SK-N-SH treated with all-trans-retinoic acid at 6 μM for 48 hours (cell line): Measurements from ENCODE around the gene CYP1A2.
"Not testable (repeated sequence)": the region's sequence is repeated elsewhere in the genome, so short reads cannot be mapped to it uniquely, and the experiment has no call there.

Experiments used
- ATAC-seq: fragments of 200-7000 bp; cut with Tn5 transposase; 3 replicates; pipeline ENCODE4 v1.9.1; 2020; ENCODE audit warnings: mild to moderate bottlenecking, moderate library complexity
- ARNTL ChIP-seq: fragments of 450-650 bp; formaldehyde crosslinking; IDR thresholded peaks from 2 replicates; pipeline ENCODE4 v1.5.0; 2020; ENCODE audit warnings: low read depth, mild to moderate bottlenecking, moderate library complexity, borderline replicate concordance
- BACH2 ChIP-seq: fragments of 250-450 bp; sonication (Bioruptor Pico); IDR thresholded peaks from 2 replicates; pipeline ENCODE4 v1.9.0; 2021; ENCODE audit warnings: mild to moderate bottlenecking, borderline replicate concordance
- CSDC2 ChIP-seq: fragments of 250-450 bp; sonication (Bioruptor Pico); IDR thresholded peaks from 2 replicates; pipeline ENCODE4 v1.5.0; 2020; ENCODE audit warnings: mild to moderate bottlenecking, moderate library complexity
- CSRNP3 ChIP-seq: fragments of 250-450 bp; sonication (Bioruptor Pico); IDR thresholded peaks from 2 replicates; pipeline ENCODE4 v1.5.1; 2021; ENCODE audit warnings: mild to moderate bottlenecking, moderate library complexity
- ESRRG ChIP-seq: fragments of 250-450 bp; sonication (Bioruptor Pico); IDR thresholded peaks from 2 replicates; pipeline ENCODE4 v1.6.1; 2021; ENCODE audit warnings: mild to moderate bottlenecking
- ISL1 ChIP-seq: fragments of 250-450 bp; sonication (Bioruptor Pico); IDR thresholded peaks from 2 replicates; pipeline ENCODE4 v2.1.2; 2022; ENCODE audit warnings: mild to moderate bottlenecking, moderate library complexity
- OSR1 ChIP-seq: fragments of 250-450 bp; sonication (Bioruptor Pico); IDR thresholded peaks from 2 replicates; pipeline ENCODE4 v1.8.0; 2022; ENCODE audit warnings: moderate library complexity, mild to moderate bottlenecking, inconsistent platforms
- PATZ1 ChIP-seq: fragments of 250-450 bp; sonication (Bioruptor Pico); IDR thresholded peaks from 2 replicates; pipeline ENCODE4 v1.8.0; 2020; ENCODE audit warnings: mild to moderate bottlenecking, moderate library complexity, borderline replicate concordance
- PPARA ChIP-seq: fragments of 250-450 bp; sonication (Bioruptor Pico); IDR thresholded peaks from 2 replicates; pipeline ENCODE4 v1.5.0; 2020; ENCODE audit warnings: mild to moderate bottlenecking, borderline replicate concordance
- RARB ChIP-seq: fragments of 250-450 bp; sonication (Bioruptor Pico); IDR thresholded peaks from 2 replicates; pipeline ENCODE4 v1.8.0; 2021; ENCODE audit warnings: mild to moderate bottlenecking, moderate library complexity
- SNAI2 ChIP-seq: fragments of 250-450 bp; sonication (Bioruptor Pico); IDR thresholded peaks from 2 replicates; pipeline ENCODE4 v1.5.0; 2020; ENCODE audit warnings: mild to moderate bottlenecking, moderate library complexity
- TOX ChIP-seq: fragments of 250-450 bp; sonication (Bioruptor Pico); IDR thresholded peaks from 2 replicates; pipeline ENCODE4 v1.8.0; 2021; ENCODE audit warnings: mild to moderate bottlenecking, moderate library complexity, borderline replicate concordance
- ZC3H10 ChIP-seq: fragments of 250-450 bp; sonication (Bioruptor Pico); IDR thresholded peaks from 2 replicates; pipeline ENCODE4 v1.5.1; 2021; ENCODE audit warnings: mild to moderate bottlenecking, moderate library complexity
- ZFP30 ChIP-seq: fragments of 450-650 bp; formaldehyde crosslinking; IDR thresholded peaks from 2 replicates; pipeline ENCODE4 v1.5.0; 2022; ENCODE audit warnings: mild to moderate bottlenecking, moderate library complexity
- ZNF565 ChIP-seq: fragments of 450-650 bp; formaldehyde crosslinking; conservative IDR thresholded peaks from 2 replicates; pipeline ENCODE4 v1.5.0; 2020; ENCODE audit warnings: low read depth, mild to moderate bottlenecking, moderate library complexity
- ZNF70 ChIP-seq: fragments of 450-650 bp; formaldehyde crosslinking; IDR thresholded peaks from 2 replicates; pipeline ENCODE4 v1.5.0; 2020; ENCODE audit warnings: mild to moderate bottlenecking, moderate library complexity
- ZNF8 ChIP-seq: fragments of 450-650 bp; formaldehyde crosslinking; IDR thresholded peaks from 2 replicates; pipeline ENCODE4 v1.5.0; 2020; ENCODE audit warnings: mild to moderate bottlenecking, moderate library complexity
- TF ChIP-seq, protein P1 (sequence below): fragments of 250-450 bp; sonication (Bioruptor Pico); IDR thresholded peaks from 2 replicates; pipeline ENCODE4 v1.8.0; 2021; ENCODE audit warnings: low read depth, mild to moderate bottlenecking, moderate library complexity, borderline replicate concordance
- TF ChIP-seq, protein P2 (sequence below): fragments of 250-450 bp; sonication (Bioruptor Pico); IDR thresholded peaks from 2 replicates; pipeline ENCODE4 v1.5.1; 2020; ENCODE audit warnings: low read depth, mild to moderate bottlenecking, moderate library complexity

The CYP1A2 gene

GRCh38 chr15:74784426-74785193, 36.0 kb downstream of the CYP1A2 start:
- TF ChIP-seq SNAI2 (no peak), BACH2 (CRISPR knock-in tag) (no peak), RARB (CRISPR knock-in tag) (no peak), ISL1 (CRISPR knock-in tag) (no peak), CSDC2 (CRISPR knock-in tag) (no peak), PATZ1 (CRISPR knock-in tag) (no peak), ZC3H10 (CRISPR knock-in tag) (no peak)
- TF ChIP-seq, protein P1, sequence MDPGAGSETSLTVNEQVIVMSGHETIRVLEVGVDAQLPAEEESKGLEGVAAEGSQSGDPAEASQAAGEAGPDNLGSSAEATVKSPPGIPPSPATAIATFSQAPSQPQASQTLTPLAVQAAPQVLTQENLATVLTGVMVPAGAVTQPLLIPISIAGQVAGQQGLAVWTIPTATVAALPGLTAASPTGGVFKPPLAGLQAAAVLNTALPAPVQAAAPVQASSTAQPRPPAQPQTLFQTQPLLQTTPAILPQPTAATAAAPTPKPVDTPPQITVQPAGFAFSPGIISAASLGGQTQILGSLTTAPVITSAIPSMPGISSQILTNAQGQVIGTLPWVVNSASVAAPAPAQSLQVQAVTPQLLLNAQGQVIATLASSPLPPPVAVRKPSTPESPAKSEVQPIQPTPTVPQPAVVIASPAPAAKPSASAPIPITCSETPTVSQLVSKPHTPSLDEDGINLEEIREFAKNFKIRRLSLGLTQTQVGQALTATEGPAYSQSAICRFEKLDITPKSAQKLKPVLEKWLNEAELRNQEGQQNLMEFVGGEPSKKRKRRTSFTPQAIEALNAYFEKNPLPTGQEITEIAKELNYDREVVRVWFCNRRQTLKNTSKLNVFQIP (CRISPR knock-in tag) = no peak
- no peak for ATAC-seq

GRCh38 chr15:74785194-74786032, 36.8 kb downstream of the CYP1A2 start:
- no peak for ATAC-seq

DNA sequence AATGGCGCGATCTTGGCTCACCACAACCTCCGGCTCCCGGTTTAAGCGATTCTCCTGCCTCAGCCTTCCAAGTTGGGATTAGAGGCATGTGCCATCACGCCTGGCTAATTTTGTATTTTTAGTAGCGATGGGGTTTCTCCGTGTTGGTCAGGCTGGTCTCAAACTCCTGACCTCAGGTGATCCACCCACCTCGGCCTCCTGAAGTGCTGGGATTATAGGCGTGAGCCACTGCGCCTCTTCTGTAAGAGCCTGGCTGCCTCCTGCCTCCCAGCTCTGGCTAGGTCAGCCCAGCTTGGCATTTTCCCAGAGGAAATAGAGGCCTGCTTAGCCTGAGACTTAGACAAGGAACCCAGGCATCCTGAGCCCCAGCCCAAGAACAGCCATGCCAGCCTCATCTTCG, 37.4 kb downstream of the CYP1A2 start:
- not testable (repeated sequence) for ATAC-seq

More at GRCh38 chr15:74785194-74786032, 36.8 kb downstream of the CYP1A2 start:
- TF ChIP-seq OSR1 (CRISPR knock-in tag) (no peak), PATZ1 (CRISPR knock-in tag) (no peak), CSDC2 (CRISPR knock-in tag) (no peak), ZNF8 (no peak), ISL1 (CRISPR knock-in tag) (no peak), ZNF565 (CRISPR knock-in tag) (no peak), ESRRG (CRISPR knock-in tag) (no peak), ZFP30 (CRISPR knock-in tag) (no peak), ZC3H10 (CRISPR knock-in tag) (no peak), TOX (CRISPR knock-in tag) (no peak), PPARA (CRISPR knock-in tag) (no peak), CSRNP3 (no peak), ZNF70 (CRISPR knock-in tag) (no peak), ARNTL (CRISPR knock-in tag) (no peak), BACH2 (CRISPR knock-in tag) (no peak)
- TF ChIP-seq, protein P2, sequence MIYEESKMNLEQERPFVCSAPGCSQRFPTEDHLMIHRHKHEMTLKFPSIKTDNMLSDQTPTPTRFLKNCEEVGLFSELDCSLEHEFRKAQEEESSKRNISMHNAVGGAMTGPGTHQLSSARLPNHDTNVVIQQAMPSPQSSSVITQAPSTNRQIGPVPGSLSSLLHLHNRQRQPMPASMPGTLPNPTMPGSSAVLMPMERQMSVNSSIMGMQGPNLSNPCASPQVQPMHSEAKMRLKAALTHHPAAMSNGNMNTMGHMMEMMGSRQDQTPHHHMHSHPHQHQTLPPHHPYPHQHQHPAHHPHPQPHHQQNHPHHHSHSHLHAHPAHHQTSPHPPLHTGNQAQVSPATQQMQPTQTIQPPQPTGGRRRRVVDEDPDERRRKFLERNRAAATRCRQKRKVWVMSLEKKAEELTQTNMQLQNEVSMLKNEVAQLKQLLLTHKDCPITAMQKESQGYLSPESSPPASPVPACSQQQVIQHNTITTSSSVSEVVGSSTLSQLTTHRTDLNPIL (CRISPR knock-in tag) = no peak
- TF ChIP-seq, protein P1 (CRISPR knock-in tag) = no peak
